Activated T-helper 9 cell treated with anti-CD3 and anti-CD28 coated beads, Interleukin-2, amount 50 U/mL, for 16 hours (primary cell): ENCODE measurements around the gene CA6.
"Not testable (repeated sequence)": the region's sequence is repeated elsewhere in the genome, so short reads cannot be mapped to it uniquely, and the experiment has no call there.

ENCODE experiments used
- DNase-seq: peaks from one replicate; pipeline ENCODE4 v3.0.0-alpha.2; 2020; ENCODE audit warnings: low read depth

CA6 gene

DNA sequence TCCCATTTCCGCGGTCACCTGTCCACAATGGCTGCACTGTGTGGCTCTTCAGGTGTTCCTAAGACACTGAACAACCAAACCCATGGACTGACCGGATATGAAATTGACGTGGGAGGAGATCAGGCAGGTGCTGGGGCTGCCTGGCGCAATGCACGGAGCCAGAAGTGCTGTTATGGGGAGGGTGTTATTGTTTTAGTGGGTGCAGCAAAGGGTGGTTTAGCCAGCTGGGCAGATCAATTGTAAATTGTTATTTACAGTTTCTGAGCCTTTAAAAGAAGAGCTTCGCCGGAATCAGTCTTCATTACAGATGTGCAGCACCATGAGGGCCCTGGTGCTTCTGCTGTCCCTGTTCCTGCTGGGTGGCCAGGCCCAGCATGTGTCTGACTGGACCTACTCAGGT lies at the start of gene CA6:
Gene CA6 (plus strand): TSS at position 301 of the 400 bp plus-strand sequence. CDS start 19 bp downstream, at position 320.
- no peak for DNase-seq

- not testable (repeated sequence) for DNase-seq
These were observed 48.9 kb upstream of the CA6 start for GRCh38 chr1:8896775-8897174.

GRCh38 chr1:8897505-8897904 lies 48.2 kb upstream of the CA6 start:
- not testable (repeated sequence) for DNase-seq

- DNase-seq = not testable (repeated sequence)
These were observed 47.2 kb upstream of the CA6 start for GRCh38 chr1:8898418-8898817.

DNA sequence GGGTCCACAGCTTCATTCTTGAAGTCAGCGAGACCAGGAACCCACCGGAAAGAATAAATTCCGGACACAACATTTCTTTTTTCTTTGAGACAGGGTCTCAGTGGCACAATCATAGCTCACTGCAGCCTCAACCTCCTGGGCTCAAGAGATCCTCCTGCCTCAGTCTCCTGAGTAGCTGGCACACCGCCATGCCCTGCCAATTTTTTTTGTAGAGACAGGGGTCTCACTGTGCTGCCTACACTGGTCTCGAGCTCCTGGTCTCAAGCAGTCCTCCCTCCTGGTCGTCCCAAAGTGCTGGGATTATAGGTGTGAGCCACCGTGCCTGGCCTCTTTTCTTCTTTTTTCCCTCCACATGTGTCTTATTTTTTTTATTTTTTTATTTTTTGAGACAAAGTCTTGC lies 46.6 kb upstream of the CA6 start:
- DNase-seq = no peak

GRCh38 chr1:8900684-8901083 lies 45.0 kb upstream of the CA6 start:
- not testable (repeated sequence) for DNase-seq

GRCh38 chr1:8902765-8903164 lies 42.9 kb upstream of the CA6 start:
- no peak for DNase-seq

DNA sequence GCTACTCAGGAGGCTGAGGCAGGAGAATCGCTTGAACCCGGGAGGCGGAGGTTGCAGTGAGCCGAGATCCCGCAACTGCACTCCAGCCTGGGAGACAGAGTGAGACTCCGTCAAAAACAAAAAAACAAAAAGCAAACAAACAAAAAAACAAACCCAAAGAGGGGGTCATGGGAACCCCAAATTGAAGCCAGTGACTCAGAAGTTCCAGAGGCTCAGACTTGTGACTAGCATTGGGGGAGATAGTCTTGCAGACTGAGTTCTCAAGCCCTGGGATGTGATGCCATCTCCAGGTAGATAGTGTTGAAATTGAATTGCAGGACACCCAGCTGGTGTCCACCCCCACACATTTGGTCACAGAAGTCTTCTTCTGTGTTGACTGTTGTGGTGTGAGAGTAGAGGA lies 42.3 kb upstream of the CA6 start:
- no peak for DNase-seq

- no peak for DNase-seq
These were observed 41.6 kb upstream of the CA6 start for GRCh38 chr1:8903908-8904650.

DNA sequence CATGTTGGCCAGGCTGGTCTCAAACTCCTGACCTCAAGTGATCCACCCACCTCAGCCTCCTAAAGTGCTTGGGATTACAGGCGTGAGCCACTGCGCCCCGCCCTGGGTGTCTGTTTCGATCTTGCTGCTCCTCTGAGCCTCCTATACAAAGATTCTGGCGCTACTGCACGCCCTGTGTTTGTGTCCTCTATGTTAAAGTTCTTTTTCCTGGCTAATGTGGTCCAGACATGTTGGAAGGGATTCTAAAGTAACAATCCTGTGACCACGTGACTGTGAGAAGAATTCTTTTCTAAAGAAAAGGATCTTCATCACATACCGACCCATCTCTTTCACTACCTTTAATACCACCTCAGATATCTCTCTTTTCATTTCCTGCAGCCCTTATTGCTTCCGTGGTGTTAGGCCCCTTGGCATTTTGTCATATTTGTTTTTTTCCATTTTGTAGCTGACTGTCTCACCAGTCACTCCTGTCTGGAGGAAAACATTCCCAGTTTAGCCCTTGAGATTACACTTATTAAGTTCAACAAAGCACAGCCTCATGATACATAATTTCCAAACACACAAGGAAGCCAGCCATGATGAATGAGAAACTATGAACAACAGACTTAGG lies 40.0 kb upstream of the CA6 start:
- no peak for DNase-seq

GRCh38 chr1:8908388-8909151 lies 37.1 kb upstream of the CA6 start:
- DNase-seq = no peak

GRCh38 chr1:8910331-8910730 lies 35.3 kb upstream of the CA6 start:
- no peak for DNase-seq

GRCh38 chr1:8910914-8911313 lies 34.8 kb upstream of the CA6 start:
- DNase-seq = no peak

- DNase-seq = no peak
These were observed 34.0 kb upstream of the CA6 start for GRCh38 chr1:8911416-8912309.

GRCh38 chr1:8913457-8913856 lies 32.2 kb upstream of the CA6 start:
- no peak for DNase-seq

DNA sequence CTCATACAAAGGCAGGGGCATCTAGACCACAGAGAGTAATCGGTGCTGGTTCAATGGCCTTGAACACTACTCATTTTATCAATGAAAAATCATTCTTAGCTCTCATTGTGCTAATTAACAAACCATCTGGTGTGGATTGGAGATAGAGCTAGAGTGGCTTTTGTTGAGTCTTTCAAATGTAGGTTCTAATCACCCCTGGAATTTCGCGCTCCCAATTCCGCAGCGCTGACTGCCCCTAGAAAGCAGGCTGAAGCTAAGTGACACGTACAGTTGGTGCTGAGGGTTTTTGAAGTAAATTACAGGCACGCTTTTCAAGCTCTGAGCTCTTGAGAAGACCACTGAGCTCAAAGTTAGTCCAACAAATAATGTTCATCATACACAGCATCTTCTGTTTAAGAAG lies 31.2 kb upstream of the CA6 start:
- no peak for DNase-seq

- DNase-seq = no peak
These were observed 30.2 kb upstream of the CA6 start for GRCh38 chr1:8915446-8915845.

DNA sequence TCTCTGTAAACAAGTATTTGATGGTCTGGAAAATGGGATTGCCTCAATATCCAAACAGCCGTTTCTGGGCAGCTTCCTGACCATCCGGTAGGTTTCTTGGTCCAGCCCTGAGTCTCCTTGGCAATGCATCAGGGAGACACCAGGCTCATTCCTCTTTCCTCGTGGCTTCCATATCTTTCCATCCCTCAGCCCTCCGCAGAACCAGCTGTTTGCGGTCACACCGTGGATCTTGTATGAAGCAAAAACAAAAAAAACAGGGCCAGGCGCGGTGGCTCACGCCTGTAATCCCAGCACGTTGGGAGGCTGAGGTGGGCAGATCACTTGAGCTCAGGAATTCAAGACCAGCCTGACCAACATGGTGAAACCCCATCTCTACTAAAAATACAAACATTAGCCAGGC lies 28.1 kb upstream of the CA6 start:
- DNase-seq = not testable (repeated sequence)

DNA sequence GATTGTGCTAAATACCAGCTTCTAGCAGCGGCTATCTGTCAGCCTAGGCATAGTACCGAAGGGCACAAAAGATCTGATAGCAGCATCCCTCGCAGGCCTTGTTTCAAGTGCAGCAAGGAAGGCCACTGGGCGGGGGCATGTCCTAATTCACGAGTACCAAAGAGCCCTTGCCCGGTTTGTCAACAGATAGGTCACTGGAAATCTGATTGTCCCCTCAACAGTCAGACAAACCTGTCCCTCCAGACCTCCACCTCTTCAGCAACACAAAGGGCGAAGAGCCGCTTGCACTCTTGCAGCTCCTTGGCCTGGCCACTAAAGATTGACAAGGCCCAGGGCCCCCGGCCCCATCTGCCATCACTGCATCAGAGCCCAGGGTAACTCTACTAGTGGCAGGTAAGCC lies 22.7 kb upstream of the CA6 start:
- DNase-seq = no peak

DNA sequence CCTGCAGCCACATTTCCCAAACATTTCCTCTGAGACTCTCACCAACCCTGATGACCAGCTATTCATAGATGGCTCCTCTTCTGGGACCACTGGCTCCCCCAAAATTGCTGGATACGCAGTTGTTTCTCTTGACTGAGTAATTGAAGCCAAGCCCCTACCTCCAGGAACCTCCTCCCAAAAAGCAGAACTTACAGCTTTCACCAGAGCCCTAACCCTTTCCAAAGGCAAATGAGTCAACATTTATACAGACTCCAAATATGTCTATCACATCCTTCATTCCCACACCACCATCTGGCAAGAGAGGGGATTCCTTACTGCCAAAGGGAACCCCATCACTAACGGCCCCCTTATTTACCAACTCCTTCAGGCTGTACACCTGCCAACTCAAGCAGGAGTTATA lies 20.3 kb upstream of the CA6 start:
- DNase-seq = no peak

- DNase-seq = no peak
These were observed 19.7 kb upstream of the CA6 start for GRCh38 chr1:8925960-8926359.
